Body of pancreas (tissue), 4 donors: Measurements from ENCODE around the gene FOXO3. TPM values are rescaled to one million over a fixed set of nuclear protein-coding genes. Genes with fewer than 3 reads are reported as not detected.

Experiments used
- ATAC-seq: fragments of 150-250 bp; one replicate; pipeline ENCODE4 v1.9.1; 2016
- DNase-seq, 4 donors: peaks; one replicate each; pipeline ENCODE4 v3.0.0-alpha.2; 2019
- H3K27ac ChIP-seq, 4 donors: fragments of 200-600 bp; sonication (generic); 1 replicate in 3 of 4; 2 replicates in 1 of 4; pipeline versions ENCODE4 v1.5.1 to v1.6.1; 2016 to 2019; ENCODE audit warnings: mild to moderate bottlenecking in 1 of 4, mixed read lengths in 1 of 4, moderate library complexity in 1 of 4
- H3K27me3 ChIP-seq, 2 donors: fragments of 200-600 bp; sonication (generic); one replicate each; pipeline ENCODE4 v1.6.0; 2016; ENCODE audit warnings: mild to moderate bottlenecking in 1 of 2
- H3K36me3 ChIP-seq, 2 donors: fragments of 200-600 bp; sonication (generic); replicated peaks in 1 of 2; 2 replicates each; pipeline ENCODE4 v1.5.1; 2016; ENCODE audit warnings: low read depth in 2 of 2; ENCODE audit not compliant: insufficient read depth in 1 of 2
- H3K4me1 ChIP-seq: fragments of 200-600 bp; sonication (generic); one replicate; pipeline ENCODE4 v1.6.0; 2016
- H3K4me3 ChIP-seq, 2 donors: fragments of 200-600 bp; sonication (generic); 1 replicate in 1 of 2; 2 replicates in 1 of 2; pipeline ENCODE4 v1.5.1; 2016 to 2019
- H3K9me3 ChIP-seq, 3 donors: fragments of 200-600 bp; sonication (generic); 1 replicate in 2 of 3; 2 replicates in 1 of 3; pipeline ENCODE4 v1.5.1; 2016
- CTCF ChIP-seq, 7 experiments: fragments of 450-650 bp in 4 of 7; fragments of 200-600 bp in 3 of 7; sonication (generic) in 3 of 7; IDR thresholded peaks; one replicate each; pipeline ENCODE4 v1.5.1; 2016 to 2019; ENCODE audit warnings: antibody characterized with exemption in 7 of 7
- POLR2A ChIP-seq, 3 donors: fragments of 450-650 bp; IDR thresholded peaks; one replicate each; pipeline ENCODE4 v1.6.1; 2016; ENCODE audit warnings: antibody characterized with exemption in 3 of 3, mild to moderate bottlenecking in 2 of 3
- WGBS, 2 donors: methylation state at CpG; one replicate each; pipeline ENCODE4 v1.1.5; 2017; 5-methylcytosine and 5-hydroxymethylcytosine counted together
- intact Hi-C: fragments of 100-400 bp; cut with DNase I; formaldehyde crosslinking; loops from one replicate; pipeline ENCODE4 v1.15.1; 2023
- total RNA-seq, 2 donors: library from RNA; depleted of rRNA; stranded (reverse); fragments of >200 nt; gene quantifications; one replicate each; pipeline ENCODE4 v1.1.0, GENCODE V29; 2016

The FOXO3 gene
- total RNA-seq, 2 donors from 2014 or later = 62.8 to 69.5 TPM

GRCh38 chr6:108635505-108636226 is 74.9 kb downstream of the FOXO3 start:
- Histone ChIP-seq H3K27me3 (no peaks in the 10 kb centered on the region), H3K36me3 (no peaks in the 10 kb centered on the region)

DNA sequence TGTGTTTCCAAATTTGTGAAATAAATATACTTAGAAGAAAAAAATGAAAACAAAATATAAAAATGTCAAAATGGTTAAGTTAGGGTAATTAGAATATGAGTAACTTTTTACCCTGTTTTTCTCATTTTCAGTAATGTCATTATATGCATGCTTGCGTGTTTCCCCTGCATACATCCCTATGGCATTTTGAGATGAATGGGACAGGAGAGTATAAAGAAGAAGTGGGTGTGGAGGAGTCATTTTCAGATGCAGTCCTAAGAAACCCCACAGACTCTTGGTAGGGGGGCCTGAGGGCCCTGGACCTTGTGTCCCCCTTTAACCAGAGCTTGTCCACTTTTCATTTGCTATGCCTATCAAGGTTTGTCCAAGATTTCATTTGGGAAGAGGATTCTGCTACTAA is 77.2 kb downstream of the FOXO3 start:
- intact Hi-C loops = no loop called here
- TF ChIP-seq POLR2A (IDR thresholded peaks at IDR 0.05) = no peak
- no peak for TF ChIP-seq CTCF (IDR thresholded peaks at IDR 0.05)
- Histone ChIP-seq H3K4me3 (no peak overlapping the region), H3K36me3 (no peaks in the 10 kb centered on the region), H3K27me3 (no peaks in the 10 kb centered on the region), H3K4me1 (peaks cover 54% of the 10 kb centered on the region), H3K27ac (no peak overlapping the region), H3K9me3 (no peaks in the 10 kb centered on the region)
- DNase-seq = no peak
- ATAC-seq = no peak
- WGBS, 2 donors = 93 to 95% methylated on average over 1 of the region's 1 CpG

More at GRCh38 chr6:108635505-108636226, 74.9 kb downstream of the FOXO3 start:
- peak overlapping the region in 1 of 4 donors; percentile 19 for H3K27ac ChIP-seq
- H3K4me1 ChIP-seq = peaks cover 71% of the 10 kb centered on the region
- H3K4me3 ChIP-seq = no peak overlapping the region
- WGBS, 2 donors = 67 to 72% methylated on average over 6 of the region's 6 CpGs
- ATAC-seq (no peak), DNase-seq (no peak)
- H3K9me3 ChIP-seq = no peaks in the 10 kb centered on the region
- intact Hi-C loops = no loop called here
- TF ChIP-seq CTCF (IDR thresholded peaks at IDR 0.05) (no peak), POLR2A (IDR thresholded peaks at IDR 0.05) (no peak)

GRCh38 chr6:108638993-108639392 is 78.3 kb downstream of the FOXO3 start:
- Histone ChIP-seq H3K27me3 (no peaks in the 10 kb centered on the region), H3K9me3 (no peaks in the 10 kb centered on the region), H3K27ac (no peak overlapping the region), H3K4me3 (no peak overlapping the region), H3K36me3 (no peaks in the 10 kb centered on the region), H3K4me1 (peaks cover 53% of the 10 kb centered on the region)
- peak in 1 of 4 donors; percentile 30 for DNase-seq
- intact Hi-C loops = no loop called here
- ATAC-seq = no peak
- 40 to 57% methylated on average over 2 of the region's 2 CpGs for WGBS, 2 donors
- TF ChIP-seq CTCF (IDR thresholded peaks at IDR 0.05) = no peak
- TF ChIP-seq POLR2A (IDR thresholded peaks at IDR 0.05) = no peak

DNA sequence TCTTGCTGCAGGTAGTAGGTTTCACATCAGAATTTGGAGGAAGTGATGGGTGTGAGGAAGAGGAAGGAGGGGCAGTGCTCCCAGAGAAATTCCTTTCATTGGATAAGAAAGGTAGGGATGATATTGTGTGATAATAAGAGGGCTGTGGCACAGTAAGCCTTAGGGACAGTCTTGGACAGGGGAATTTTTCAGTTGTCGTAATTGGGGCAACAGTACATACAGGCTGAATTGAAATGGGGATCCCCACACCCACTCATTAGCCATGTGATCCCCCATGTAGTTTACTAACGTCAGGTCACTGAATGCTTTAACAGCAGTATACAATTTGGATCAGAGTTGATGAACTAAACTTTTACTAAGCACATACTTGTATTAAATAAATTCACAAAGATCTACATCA is 79.4 kb downstream of the FOXO3 start:
- intact Hi-C loops = no loop called here
- no peaks in the 10 kb centered on the region for H3K27me3 ChIP-seq
- no peaks in the 10 kb centered on the region for H3K36me3 ChIP-seq
- TF ChIP-seq POLR2A (IDR thresholded peaks at IDR 0.05) (no peak), CTCF (IDR thresholded peaks at IDR 0.05) (no peak)
- ATAC-seq (no peak), DNase-seq (no peak)
- H3K9me3 ChIP-seq = no peaks in the 10 kb centered on the region
- H3K27ac ChIP-seq = no peak overlapping the region
- WGBS, 2 donors = 74 to 86% methylated on average over 2 of the region's 2 CpGs
- no peak overlapping the region for H3K4me3 ChIP-seq
- peaks cover 56% of the 10 kb centered on the region for H3K4me1 ChIP-seq

DNA sequence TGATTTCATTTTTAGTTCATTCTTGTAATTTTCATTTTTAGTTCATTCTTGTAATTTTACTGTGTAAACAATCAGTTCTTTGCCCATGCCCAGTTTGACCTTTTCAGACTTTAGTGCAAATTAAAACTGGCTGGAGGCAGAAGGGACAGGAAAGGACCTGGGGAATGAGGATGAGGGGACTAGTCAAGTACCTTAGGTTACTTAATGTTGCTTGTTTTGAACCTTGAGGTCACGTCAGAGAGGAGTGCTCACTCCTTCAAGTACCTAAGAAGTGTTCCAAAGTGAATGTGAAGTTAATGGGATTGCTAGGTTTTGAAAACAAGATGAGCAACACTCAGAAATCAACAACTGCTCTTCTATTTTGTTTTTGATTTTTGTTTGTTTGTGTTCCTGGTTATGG is 82.5 kb downstream of the FOXO3 start:
- intact Hi-C loops = no loop called here
- H3K4me1 ChIP-seq = peaks cover 44% of the 10 kb centered on the region
- H3K27me3 ChIP-seq = no peaks in the 10 kb centered on the region
- DNase-seq = no peak
- TF ChIP-seq POLR2A (IDR thresholded peaks at IDR 0.05) = no peak
- no peak for TF ChIP-seq CTCF (IDR thresholded peaks at IDR 0.05)
- no peaks in the 10 kb centered on the region for H3K36me3 ChIP-seq
- H3K4me3 ChIP-seq = no peak overlapping the region
- no peak overlapping the region for H3K27ac ChIP-seq
- WGBS, 2 donors = 80 to 88% methylated on average over 1 of the region's 1 CpG
- no peak for ATAC-seq
- no peaks in the 10 kb centered on the region for H3K9me3 ChIP-seq
